Activated CD8-positive, alpha-beta memory T cell treated with anti-CD3 and anti-CD28 coated beads, Interleukin-2, amount 50 U/mL, for 24 hours (primary cell): ENCODE results near the gene IGFBP6.

Source experiments
- DNase-seq: peaks from one replicate; pipeline ENCODE4 v3.0.0-alpha.2; 2020; ENCODE audit errors: extremely low read depth

IGFBP6 gene

GRCh38 chr12:53059434-53060063 is 37.9 kb upstream of the IGFBP6 start:
- no peak for DNase-seq

GRCh38 chr12:53060064-53060720 is 37.3 kb upstream of the IGFBP6 start:
- DNase-seq = no peak

DNA sequence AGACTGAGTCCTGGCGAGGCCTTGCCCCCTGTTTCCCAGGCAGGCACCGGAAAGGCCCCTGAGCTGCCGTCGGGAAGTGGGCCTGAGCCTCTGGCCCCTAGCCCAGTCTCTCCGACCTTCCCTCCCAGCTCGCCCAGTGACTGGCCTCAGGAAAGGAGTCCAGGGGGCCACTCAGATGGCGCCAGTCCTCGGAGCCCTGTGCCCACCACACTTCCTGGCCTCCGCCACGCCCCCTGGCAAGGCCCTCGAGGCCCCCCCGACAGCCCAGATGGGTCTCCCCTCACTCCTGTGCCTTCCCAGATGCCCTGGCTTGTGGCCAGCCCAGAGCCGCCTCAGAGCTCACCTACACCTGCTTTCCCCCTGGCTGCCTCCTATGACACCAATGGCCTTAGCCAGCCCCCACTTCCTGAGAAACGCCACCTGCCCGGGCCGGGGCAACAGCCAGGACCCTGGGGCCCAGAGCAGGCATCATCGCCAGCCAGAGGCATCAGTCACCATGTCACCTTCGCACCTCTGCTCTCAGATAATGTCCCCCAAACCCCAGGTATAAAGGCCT is 36.7 kb upstream of the IGFBP6 start:
- no peak for DNase-seq

- DNase-seq = no peak
These were observed 36.0 kb upstream of the IGFBP6 start for GRCh38 chr12:53061404-53062010.

DNA sequence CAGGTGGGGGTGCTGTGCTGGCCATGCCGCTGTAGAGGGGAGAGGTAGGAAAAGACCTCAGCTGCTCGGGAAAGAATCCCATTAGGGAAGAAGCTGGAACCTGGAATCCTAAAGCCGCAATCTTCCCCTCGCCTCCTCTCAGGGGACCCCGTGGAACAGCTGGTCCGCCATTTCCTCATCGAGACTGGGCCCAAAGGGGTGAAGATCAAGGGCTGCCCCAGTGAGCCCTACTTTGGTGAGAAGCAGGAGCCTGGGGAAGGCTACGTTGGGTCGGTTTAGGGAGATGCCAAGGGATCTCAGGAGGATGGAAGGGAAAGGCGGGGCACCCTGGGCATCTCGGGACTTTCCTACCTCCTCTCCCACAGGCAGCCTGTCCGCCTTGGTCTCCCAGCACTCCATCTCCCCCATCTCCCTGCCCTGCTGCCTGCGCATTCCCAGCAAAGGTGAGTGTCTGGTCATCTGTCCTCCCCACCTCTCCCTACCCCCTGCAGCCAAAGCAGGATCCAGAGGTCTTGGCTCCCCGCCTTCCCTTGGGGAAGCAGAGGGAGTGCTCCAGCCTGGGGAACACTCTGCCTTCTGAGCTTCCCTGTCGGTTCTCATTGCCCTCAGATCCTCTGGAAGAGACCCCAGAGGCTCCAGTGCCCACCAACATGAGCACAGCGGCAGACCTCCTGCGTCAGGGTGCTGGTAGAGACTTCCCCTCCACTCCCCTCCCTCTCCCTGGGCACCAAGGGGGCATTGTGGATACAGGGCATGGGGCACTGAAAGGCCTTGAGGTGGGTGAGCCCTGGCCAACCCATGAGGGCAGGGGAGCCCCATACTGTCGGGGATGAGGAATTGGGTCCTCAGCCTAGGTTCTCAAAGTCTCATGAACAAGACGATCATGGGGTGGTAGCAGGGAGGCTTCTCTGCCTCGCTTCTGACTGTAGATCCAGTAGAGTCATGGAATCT is 35.2 kb upstream of the IGFBP6 start:
- no peak for DNase-seq

DNA sequence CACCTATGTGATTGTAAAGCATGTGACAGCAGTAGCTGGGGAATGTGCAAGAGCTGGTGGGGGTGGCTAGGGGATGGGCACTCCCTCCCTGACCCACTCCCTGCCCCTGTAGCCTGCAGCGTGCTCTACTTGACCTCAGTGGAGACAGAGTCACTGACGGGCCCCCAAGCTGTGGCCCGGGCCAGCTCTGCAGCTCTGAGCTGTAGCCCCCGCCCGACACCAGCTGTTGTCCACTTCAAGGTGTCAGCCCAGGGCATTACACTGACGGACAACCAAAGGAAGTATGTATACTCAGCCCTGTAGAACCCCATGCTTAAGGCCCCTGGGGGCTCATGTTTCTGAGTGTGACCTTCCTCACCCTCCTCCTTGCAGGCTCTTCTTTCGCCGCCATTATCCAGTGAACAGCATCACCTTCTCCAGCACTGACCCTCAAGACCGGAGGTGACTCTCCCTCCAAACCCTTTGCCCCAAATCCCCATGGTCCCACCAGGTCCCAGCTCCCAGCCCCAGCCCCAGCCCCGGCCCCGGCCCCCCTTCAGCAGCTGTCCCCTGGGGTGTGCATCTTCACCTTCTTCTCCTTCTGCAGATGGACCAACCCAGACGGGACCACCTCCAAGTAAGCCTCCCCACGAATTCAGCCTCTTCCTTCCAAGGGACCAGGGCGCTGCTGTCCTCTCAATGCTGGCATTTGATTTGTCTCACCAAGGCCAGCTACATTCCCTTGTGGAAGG is 34.3 kb upstream of the IGFBP6 start:
- DNase-seq = no peak

DNA sequence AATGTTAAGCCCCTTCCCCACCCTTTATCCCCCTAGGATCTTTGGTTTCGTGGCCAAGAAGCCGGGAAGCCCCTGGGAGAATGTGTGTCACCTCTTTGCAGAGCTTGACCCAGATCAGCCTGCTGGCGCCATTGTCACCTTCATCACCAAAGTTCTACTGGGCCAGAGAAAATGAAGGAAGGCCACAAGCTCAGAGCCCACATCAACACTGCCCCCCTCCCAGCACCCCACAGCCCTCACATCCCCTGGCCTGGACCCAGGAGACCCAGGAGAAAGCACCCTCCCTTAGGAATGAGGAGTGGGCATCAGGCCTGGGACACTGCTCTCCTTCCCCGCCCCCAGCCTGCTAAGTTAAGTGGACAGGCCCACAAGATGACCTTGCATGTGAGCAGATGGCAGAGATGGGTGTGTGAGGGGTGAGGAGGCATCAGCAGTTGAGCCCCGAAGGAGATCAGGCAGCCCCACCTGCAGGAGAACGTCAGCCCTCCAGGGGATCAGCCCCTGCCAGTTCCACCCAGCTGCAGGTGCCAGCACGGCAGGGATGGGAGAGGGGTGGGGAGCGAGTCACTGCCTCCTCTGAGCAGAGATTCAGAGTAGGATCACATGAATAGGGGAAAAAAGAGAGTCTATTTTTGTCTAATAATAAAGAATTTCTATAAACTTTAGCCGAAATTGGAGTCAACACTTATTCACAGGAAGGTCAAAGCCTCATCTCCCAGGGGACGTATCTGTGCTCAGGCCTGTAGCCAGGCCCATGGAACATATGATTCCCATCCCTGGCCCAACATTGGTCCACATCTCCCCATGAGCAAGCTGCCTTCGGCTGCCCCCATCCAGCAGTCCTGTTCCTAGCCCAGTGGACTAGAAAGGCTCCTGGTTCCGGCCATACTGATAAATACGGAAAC is 33.5 kb upstream of the IGFBP6 start:
- DNase-seq = no peak

GRCh38 chr12:53064613-53065436 is 32.6 kb upstream of the IGFBP6 start:
- no peak for DNase-seq

GRCh38 chr12:53065470-53065869 is 32.0 kb upstream of the IGFBP6 start:
- no peak for DNase-seq

GRCh38 chr12:53065975-53066931 is 31.2 kb upstream of the IGFBP6 start:
- no peak for DNase-seq

- DNase-seq = no peak
These were observed 30.1 kb upstream of the IGFBP6 start for GRCh38 chr12:53067074-53067992.

- no peak for DNase-seq
These were observed 29.3 kb upstream of the IGFBP6 start for GRCh38 chr12:53067993-53068770.

GRCh38 chr12:53068811-53069585 is 28.5 kb upstream of the IGFBP6 start:
- no peak for DNase-seq

DNA sequence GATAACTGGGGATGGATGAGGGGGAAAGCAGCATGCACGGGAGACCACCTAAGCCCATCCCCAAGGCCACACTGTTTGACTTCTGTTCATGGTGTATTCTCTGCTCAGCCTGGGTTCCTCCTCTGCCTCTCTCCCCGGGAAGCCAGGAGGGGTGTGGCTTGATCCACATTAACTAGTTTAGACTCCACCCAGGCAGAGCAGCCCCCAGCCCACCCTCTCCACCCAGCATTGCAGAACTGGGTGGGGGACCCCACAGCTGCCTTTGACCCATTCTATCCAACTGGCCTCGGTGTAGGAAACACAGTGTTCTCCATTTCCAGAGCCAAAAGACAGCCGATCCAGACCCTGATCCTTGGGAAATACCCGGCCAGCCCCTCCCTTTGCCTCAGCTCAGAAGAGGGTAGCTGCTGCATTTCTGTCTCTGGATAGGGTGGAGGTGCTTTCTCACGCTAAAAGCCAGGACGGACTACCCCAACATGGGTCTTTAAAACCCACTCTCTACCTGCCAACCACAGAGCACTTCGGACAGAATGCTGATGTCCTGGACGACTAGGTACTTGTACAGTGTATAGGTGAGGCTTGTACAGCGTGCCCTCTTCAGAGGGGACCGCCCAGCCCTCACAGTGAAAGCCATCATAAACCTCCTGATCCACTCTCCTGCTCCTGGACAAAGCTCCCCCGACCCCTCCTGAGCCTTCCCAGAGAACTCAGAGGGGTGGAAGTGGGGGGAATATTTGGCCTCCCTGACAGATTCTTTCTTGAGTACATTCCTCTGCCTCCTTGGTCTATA is 27.7 kb upstream of the IGFBP6 start:
- no peak for DNase-seq
